HG03095 (cell line): Measurements from ENCODE around the gene CLP1.
"Not testable (repeated sequence)": the region's sequence is repeated elsewhere in the genome, so short reads cannot be mapped to it uniquely, and the experiment has no call there.

Experiments
- ATAC-seq: cut with Tn5 transposase; IDR thresholded peaks from one replicate; pipeline ENCODE4 v1.9.1; 2021; ENCODE audit warnings: moderate library complexity; ENCODE audit not compliant: unreplicated experiment

The CLP1 gene

DNA sequence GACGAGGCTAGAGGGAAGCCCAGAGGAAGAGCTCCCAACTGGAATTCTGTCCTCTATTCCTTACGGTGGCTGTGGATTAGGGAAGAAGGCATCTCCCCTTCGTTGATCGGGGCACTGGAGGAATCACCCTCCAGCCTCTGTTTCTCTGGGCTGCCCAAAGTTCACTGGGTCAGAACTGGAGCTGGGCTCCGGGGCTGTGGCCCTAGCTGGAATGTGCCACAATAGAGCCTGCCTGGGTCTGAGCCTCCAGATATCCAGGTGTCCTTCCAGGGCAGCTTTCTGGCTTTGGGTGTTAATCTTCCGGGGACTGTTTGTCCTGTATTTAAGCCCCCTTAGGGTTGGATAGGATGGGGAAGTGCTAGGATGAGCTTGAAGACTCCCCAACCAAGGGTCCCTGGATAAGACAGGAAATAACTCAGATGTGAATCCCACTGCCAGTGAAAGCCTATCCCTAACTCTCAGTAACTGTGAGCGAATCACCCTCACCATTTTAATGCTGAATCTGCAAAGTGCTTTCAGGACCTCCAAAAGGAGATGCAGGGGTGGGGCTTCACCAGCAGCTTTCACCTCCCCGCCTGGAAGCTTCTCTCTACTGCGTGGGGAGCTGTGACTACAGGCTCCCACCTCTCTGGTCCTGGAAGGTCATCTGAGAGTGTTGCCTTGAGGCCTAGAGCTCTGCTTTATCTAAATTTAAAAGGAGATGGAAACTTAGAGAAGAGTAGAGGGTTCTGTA lies 17.3 kb upstream of the CLP1 start:
- ATAC-seq, result no peak

GRCh38 chr11:57641011-57641807 lies 16.4 kb upstream of the CLP1 start:
- no peak for ATAC-seq

- ATAC-seq, result no peak
Observed at GRCh38 chr11:57643802-57644201, 13.8 kb upstream of the CLP1 start.

- no peak for ATAC-seq
Observed at GRCh38 chr11:57644748-57645688, 12.5 kb upstream of the CLP1 start.

- no peak for ATAC-seq
Observed at GRCh38 chr11:57645689-57646085, 11.9 kb upstream of the CLP1 start.

- ATAC-seq, result no peak
Observed at GRCh38 chr11:57646194-57646798, 11.3 kb upstream of the CLP1 start.

DNA sequence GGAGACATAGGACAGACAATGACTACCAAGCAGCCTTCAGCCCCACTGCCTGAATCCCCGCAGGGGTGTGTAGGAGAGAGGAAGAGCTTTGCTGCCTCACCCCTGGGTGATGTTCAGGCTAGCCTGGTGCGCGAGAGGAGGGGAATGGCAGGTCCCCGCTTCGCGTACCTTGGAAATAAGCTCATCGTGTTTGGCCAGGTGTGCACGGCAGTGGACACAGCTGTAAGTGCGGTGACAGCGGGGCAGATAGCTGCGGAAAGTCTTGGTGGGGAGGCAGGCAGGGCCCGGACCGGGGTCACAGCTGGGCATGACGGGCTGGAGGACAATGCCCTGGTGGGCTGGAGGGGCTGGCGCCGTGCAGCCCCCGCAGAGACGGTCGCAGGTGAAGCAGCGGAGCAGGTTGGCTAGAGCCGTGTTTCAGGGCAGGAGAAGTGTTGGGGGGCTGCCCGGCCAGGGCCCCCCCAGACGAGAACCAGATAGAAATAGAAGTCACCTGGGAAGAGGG lies 10.7 kb upstream of the CLP1 start:
- ATAC-seq, result no peak

GRCh38 chr11:57647372-57647771 lies 10.2 kb upstream of the CLP1 start:
- no peak for ATAC-seq

- no peak for ATAC-seq
Observed at GRCh38 chr11:57647960-57648800, 9.4 kb upstream of the CLP1 start.

GRCh38 chr11:57648801-57649735 lies 8.5 kb upstream of the CLP1 start:
- no peak for ATAC-seq

DNA sequence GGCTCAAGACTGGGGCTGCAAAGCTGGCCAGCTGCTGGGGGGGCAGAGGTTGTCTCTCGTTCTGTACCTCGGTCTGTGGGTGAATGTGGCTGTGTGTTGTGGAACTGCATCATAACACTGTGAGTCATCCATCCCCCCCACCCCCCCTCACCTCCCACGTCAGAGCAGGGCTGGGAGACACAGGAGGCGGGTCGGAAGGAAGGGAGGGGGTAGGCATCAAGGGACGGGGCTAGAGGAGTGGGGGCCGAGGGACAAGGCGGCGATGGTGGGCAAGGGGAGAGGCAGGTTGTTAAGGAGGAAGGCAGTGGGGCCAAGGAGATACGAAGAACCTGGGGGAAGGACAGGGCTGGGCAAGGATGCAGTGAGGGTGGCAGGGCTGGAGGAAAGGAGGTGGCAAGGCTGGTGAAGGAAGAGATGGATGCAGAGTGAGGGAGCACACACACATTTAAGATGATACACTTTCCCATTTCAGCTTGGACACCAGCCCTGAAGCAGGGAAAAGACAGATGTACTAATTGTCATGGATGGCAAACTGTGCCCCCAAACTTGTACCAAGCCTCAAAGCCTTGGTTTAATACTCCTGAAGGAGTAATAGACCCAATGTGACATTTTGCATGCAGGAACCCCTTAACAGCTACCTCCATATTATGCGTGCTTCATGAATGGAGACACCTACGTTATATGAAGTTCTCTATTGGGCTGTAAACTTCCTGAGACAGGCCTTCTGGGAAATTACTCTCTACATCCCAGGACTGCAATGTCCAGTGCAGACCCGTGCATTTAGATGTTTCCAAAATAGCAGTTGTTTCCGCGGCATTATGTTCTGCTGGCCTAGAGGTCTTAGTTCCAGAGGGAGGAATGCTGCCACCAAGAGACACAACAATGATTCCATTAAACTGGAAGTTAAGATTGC lies 7.5 kb upstream of the CLP1 start, which contains the start of gene YPEL4:
YPEL4 (minus strand) TSS at position 87 of the 913 bp plus-strand sequence. CDS start 2,805 bp downstream, outside the sequence.
- no peak for ATAC-seq

DNA sequence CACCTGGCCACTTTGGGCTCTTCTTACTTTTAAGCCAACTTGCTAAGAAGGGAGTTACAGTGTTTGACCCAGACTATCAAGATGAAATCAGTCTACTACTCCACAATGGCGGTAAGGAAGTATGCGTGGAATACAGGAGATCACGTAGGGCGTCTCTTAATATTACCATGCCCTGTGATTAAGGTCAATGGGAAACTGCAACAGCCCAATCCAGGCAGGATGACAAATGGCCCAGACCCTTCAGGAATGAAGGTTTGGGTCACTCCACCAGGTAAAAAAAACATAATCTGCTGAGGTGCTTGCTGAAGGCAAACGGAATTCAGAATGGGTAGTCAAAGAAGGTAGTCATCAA lies 6.8 kb upstream of the CLP1 start:
- no peak for ATAC-seq

DNA sequence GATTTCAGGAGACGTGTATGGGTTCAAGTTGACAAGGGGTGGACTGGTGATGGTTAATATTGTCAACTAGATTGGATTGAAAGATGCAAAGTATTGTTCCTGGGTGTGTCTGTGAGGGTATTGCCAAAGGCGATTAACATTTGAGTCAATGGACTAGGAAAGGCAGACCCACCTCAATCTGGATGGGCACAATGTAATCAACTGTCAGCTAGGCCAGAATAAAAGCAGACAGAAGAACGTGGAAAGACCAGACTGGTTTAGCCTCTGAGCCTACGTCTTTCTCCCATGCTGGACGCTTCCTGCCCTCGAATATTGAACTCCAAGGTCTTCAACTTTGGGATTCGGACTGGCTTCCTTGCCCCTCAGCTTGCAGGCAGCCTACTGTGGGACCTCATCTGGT lies 6.2 kb upstream of the CLP1 start:
- ATAC-seq, result no peak

DNA sequence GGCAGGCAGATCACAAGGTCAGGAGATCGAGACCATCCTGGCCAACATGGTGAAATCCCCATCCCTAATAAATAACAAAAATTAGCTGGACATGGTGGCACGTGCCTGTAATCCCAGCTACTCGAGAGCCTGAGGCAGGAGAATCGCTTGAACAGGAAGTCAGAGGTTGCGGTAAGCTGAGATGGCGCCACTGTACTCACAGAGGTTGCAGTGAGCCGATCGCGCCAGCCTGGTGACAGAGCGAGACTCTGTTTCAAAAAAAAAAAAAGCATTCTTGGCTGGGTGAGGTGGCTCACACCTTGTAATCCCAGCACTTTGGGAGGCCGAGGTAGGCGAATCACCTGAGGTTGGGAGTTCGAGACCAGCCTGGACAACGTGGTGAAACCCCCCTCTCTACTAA lies 5.3 kb upstream of the CLP1 start:
- not testable (repeated sequence) for ATAC-seq

- no peak for ATAC-seq
Observed at GRCh38 chr11:57652662-57653061, 4.9 kb upstream of the CLP1 start.

DNA sequence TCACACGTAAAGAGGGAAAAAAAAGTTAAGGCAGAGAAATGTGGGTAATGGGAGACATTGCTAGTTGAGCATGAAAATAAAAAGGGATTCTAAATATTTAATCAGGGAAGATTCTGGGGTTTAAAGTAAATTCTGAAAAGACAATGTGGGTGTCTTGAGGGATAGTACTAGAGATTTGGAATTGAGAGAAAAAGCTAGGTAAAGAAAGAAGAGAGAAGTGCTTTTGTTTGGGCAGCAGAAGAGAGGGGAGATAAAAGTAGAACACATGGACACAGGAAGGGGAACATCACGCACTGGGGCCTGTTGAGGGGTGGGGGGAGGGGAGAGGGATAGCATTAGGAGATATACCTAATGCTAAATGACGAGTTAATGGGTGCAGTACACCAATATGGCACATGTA lies 4.4 kb upstream of the CLP1 start:
- ATAC-seq, result no peak

- ATAC-seq, result no peak
Observed at GRCh38 chr11:57656885-57657193, 723 bp upstream of the CLP1 start.

- ATAC-seq, result no peak
Observed at GRCh38 chr11:57658023-57658361, 430 bp downstream of the CLP1 start.
